K562 (cell line): ENCODE results near the gene DARS2. TPM values are rescaled to one million over a fixed set of nuclear protein-coding genes. Genes with fewer than 3 reads are reported as not detected.

ENCODE experiments used
- ARID2 ChIP-seq: fragments of 450-650 bp; IDR thresholded peaks from 2 replicates; pipeline ENCODE4 v1.6.1; 2017; ENCODE audit warnings: antibody characterized with exemption, mild to moderate bottlenecking
- ELK3 ChIP-seq: fragments of 450-650 bp; formaldehyde crosslinking; IDR thresholded peaks from 2 replicates; pipeline ENCODE4 v1.4.0; 2020; ENCODE audit warnings: mild to moderate bottlenecking
- HEY1 ChIP-seq: fragments of 250-450 bp; sonication (Bioruptor Pico); IDR thresholded peaks from 2 replicates; pipeline ENCODE4 v1.5.0; 2020; ENCODE audit warnings: mild to moderate bottlenecking, moderate library complexity, borderline replicate concordance
- JUND ChIP-seq, 2 experiments: IDR thresholded peaks; 2 replicates in 1 of 2; 3 replicates in 1 of 2; pipeline ENCODE4 v1.6.1; 2011; ENCODE audit warnings: borderline replicate concordance in 2 of 2, low read depth in 2 of 2, low read length in 2 of 2, improper control_type of control experiment in 1 of 2, missing biosample characterization in 1 of 2, missing genetic modification characterization in 1 of 2, missing genetic modification reagents in 1 of 2
- NBN ChIP-seq: fragments of 450-650 bp; IDR thresholded peaks from 2 replicates; pipeline ENCODE4 v1.6.1; 2016; ENCODE audit warnings: low read depth, mild to moderate bottlenecking
- NFRKB ChIP-seq: fragments of 450-650 bp; IDR thresholded peaks from 2 replicates; pipeline ENCODE4 v1.6.1; 2016; ENCODE audit warnings: low read depth
- NR2C2 ChIP-seq, 2 experiments: fragments of 200-800 bp in 1 of 2; sonication (Bioruptor generic) in 1 of 2; sonication (generic) in 1 of 2; formaldehyde crosslinking in 1 of 2; IDR thresholded peaks; 2 replicates each; pipeline versions ENCODE4 v1.6.1 to v1.8.0; 2016 to 2022; ENCODE audit warnings: mild to moderate bottlenecking in 1 of 2, missing compliant biosample characterization in 1 of 2, missing genetic modification characterization in 1 of 2, missing genetic modification reagents in 1 of 2
- PHF20 ChIP-seq: fragments of 450-650 bp; IDR thresholded peaks from 2 replicates; pipeline ENCODE4 v1.6.1; 2018; ENCODE audit not compliant: partially characterized antibody
- PPARD ChIP-seq: fragments of 250-450 bp; sonication (Bioruptor Pico); IDR thresholded peaks from 2 replicates; pipeline ENCODE4 v1.8.0; 2022; ENCODE audit warnings: inconsistent platforms, mild to moderate bottlenecking, moderate library complexity
- PYGO2 ChIP-seq: fragments of 450-650 bp; IDR thresholded peaks from 2 replicates; pipeline ENCODE4 v1.6.1; 2016; ENCODE audit warnings: mild to moderate bottlenecking, missing genetic modification characterization, moderate library complexity, missing compliant biosample characterization
- ZBED1 ChIP-seq: IDR thresholded peaks from 2 replicates; pipeline ENCODE4 v1.6.1; 2014
- ZNF507 ChIP-seq: conservative IDR thresholded peaks from 2 replicates; pipeline ENCODE4 v1.6.1; 2017; ENCODE audit warnings: missing genetic modification characterization, missing compliant biosample characterization
- polyA plus RNA-seq, 8 experiments: library from polyadenylated mRNA; depleted of rRNA in 4 of 8; stranded (reverse) in 5 of 8; unstranded in 3 of 8; fragments of >200 nt; fragmentation: Nextera tagmentation in 2 of 8; fragmentation: Illumina TruSeq in 1 of 8; extraction: Ambion mirVana in 2 of 8; extraction: Trizol in 1 of 8; gene quantifications; 2 replicates each; pipeline versions ENCODE4 v1.2.1 to v1.2.3, GENCODE V29; 2011 to 2014; ENCODE audit warnings: inconsistent platforms in 1 of 8, missing spikeins in 1 of 8
- total RNA-seq, 7 experiments: library from RNA; depleted of rRNA in 6 of 7; stranded (reverse); fragments of >200 nt in 6 of 7; fragmentation: Illumina TruSeq in 2 of 7; extraction: Trizol in 2 of 7; gene quantifications; 2 replicates each; pipeline versions ENCODE4 v1.2.1 to v1.2.3, GENCODE V29; 2011 to 2021; ENCODE audit warnings: low replicate concordance in 1 of 7
- TF ChIP-seq, protein P1 (sequence below): fragments of 450-650 bp; formaldehyde crosslinking; IDR thresholded peaks from 2 replicates; pipeline ENCODE4 v1.4.0; 2020; ENCODE audit warnings: mild to moderate bottlenecking, moderate library complexity
- TF ChIP-seq, protein P2 (sequence below): fragments of 250-450 bp; sonication (Bioruptor Pico); IDR thresholded peaks from 2 replicates; pipeline ENCODE4 v1.4.0; 2020; ENCODE audit warnings: mild to moderate bottlenecking, moderate library complexity
- TF ChIP-seq, protein P3 (sequence below): sonication (generic); formaldehyde crosslinking; IDR thresholded peaks from 2 replicates; pipeline ENCODE4 v1.8.0; 2022; ENCODE audit warnings: mild to moderate bottlenecking, low read depth, missing genetic modification reagents
- TF ChIP-seq, protein P4 (sequence below): fragments of 450-650 bp; IDR thresholded peaks from 2 replicates; pipeline ENCODE4 v1.6.1; 2016
- TF ChIP-seq, protein P5 (sequence below): fragments of 450-650 bp; formaldehyde crosslinking; IDR thresholded peaks from 2 replicates; pipeline ENCODE4 v1.4.0; 2020; ENCODE audit warnings: mild to moderate bottlenecking, moderate library complexity

Gene DARS2
- total and polyA plus RNA-seq, 9 of the 15 experiments (the other 6 are each of a cell fraction or from before 2014, with no cell fraction given): 36.4 to 96.7 (median 68.6) TPM

GRCh38 chr1:173824315-173825081 is at the start of gene DARS2, which contains the start of gene CENPL (continued):
- TF ChIP-seq, protein P1, sequence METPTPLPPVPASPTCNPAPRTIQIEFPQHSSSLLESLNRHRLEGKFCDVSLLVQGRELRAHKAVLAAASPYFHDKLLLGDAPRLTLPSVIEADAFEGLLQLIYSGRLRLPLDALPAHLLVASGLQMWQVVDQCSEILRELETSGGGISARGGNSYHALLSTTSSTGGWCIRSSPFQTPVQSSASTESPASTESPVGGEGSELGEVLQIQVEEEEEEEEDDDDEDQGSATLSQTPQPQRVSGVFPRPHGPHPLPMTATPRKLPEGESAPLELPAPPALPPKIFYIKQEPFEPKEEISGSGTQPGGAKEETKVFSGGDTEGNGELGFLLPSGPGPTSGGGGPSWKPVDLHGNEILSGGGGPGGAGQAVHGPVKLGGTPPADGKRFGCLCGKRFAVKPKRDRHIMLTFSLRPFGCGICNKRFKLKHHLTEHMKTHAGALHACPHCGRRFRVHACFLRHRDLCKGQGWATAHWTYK (CRISPR knock-in tag): no peak
- peak; percentile 97 for TF ChIP-seq NFRKB
- no peak for TF ChIP-seq ARID2
- peak; percentile 79 for TF ChIP-seq NR2C2 (CRISPR knock-in tag; IDR thresholded peaks at IDR 0.05)
- peak; percentile 97 for TF ChIP-seq NR2C2 (tag; IDR thresholded peaks at IDR 0.05)
- TF ChIP-seq JUND (IDR thresholded peaks at IDR 0.05; ENCODE audit: borderline replicate concordance, low read depth, low read length): peak; percentile 59; the same call in 1 of the 2 replicates
- peak; percentile 50; the same call in 2 of the 3 replicates for TF ChIP-seq JUND (tag; IDR thresholded peaks at IDR 0.05; ENCODE audit: borderline replicate concordance, low read depth, low read length)
- peak; percentile 55; the same call in 1 of the 2 replicates for TF ChIP-seq ZBED1
- TF ChIP-seq, protein P2, sequence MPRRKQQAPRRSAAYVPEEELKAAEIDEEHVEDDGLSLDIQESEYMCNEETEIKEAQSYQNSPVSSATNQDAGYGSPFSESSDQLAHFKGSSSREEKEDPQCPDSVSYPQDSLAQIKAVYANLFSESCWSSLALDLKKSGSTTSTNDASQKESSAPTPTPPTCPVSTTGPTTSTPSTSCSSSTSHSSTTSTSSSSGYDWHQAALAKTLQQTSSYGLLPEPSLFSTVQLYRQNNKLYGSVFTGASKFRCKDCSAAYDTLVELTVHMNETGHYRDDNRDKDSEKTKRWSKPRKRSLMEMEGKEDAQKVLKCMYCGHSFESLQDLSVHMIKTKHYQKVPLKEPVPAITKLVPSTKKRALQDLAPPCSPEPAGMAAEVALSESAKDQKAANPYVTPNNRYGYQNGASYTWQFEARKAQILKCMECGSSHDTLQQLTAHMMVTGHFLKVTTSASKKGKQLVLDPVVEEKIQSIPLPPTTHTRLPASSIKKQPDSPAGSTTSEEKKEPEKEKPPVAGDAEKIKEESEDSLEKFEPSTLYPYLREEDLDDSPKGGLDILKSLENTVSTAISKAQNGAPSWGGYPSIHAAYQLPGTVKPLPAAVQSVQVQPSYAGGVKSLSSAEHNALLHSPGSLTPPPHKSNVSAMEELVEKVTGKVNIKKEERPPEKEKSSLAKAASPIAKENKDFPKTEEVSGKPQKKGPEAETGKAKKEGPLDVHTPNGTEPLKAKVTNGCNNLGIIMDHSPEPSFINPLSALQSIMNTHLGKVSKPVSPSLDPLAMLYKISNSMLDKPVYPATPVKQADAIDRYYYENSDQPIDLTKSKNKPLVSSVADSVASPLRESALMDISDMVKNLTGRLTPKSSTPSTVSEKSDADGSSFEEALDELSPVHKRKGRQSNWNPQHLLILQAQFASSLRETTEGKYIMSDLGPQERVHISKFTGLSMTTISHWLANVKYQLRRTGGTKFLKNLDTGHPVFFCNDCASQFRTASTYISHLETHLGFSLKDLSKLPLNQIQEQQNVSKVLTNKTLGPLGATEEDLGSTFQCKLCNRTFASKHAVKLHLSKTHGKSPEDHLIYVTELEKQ: no peak
- TF ChIP-seq PYGO2: no peak
- TF ChIP-seq, protein P3, sequence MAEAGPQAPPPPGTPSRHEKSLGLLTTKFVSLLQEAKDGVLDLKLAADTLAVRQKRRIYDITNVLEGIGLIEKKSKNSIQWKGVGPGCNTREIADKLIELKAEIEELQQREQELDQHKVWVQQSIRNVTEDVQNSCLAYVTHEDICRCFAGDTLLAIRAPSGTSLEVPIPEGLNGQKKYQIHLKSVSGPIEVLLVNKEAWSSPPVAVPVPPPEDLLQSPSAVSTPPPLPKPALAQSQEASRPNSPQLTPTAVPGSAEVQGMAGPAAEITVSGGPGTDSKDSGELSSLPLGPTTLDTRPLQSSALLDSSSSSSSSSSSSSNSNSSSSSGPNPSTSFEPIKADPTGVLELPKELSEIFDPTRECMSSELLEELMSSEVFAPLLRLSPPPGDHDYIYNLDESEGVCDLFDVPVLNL (CRISPR knock-in tag): peak; percentile 96
- no peak for TF ChIP-seq ELK3
- TF ChIP-seq PHF20: peak; percentile 66
- peak; percentile 88 for TF ChIP-seq NBN
- TF ChIP-seq, protein P4, sequence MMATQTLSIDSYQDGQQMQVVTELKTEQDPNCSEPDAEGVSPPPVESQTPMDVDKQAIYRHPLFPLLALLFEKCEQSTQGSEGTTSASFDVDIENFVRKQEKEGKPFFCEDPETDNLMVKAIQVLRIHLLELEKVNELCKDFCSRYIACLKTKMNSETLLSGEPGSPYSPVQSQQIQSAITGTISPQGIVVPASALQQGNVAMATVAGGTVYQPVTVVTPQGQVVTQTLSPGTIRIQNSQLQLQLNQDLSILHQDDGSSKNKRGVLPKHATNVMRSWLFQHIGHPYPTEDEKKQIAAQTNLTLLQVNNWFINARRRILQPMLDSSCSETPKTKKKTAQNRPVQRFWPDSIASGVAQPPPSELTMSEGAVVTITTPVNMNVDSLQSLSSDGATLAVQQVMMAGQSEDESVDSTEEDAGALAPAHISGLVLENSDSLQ: no peak
- TF ChIP-seq HEY1 (CRISPR knock-in tag): no peak
- TF ChIP-seq, protein P5, sequence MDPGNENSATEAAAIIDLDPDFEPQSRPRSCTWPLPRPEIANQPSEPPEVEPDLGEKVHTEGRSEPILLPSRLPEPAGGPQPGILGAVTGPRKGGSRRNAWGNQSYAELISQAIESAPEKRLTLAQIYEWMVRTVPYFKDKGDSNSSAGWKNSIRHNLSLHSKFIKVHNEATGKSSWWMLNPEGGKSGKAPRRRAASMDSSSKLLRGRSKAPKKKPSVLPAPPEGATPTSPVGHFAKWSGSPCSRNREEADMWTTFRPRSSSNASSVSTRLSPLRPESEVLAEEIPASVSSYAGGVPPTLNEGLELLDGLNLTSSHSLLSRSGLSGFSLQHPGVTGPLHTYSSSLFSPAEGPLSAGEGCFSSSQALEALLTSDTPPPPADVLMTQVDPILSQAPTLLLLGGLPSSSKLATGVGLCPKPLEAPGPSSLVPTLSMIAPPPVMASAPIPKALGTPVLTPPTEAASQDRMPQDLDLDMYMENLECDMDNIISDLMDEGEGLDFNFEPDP: no peak
- no peak for TF ChIP-seq PPARD (CRISPR knock-in tag)
- TF ChIP-seq ZNF507 (tag): no peak
